WTC11 (cell line): Measurements from ENCODE around the gene CADM2.

Experiments
- CTCF ChIP-seq: fragments of 200-600 bp; IDR thresholded peaks from 2 replicates; pipeline ENCODE4 v1.8.0; 2022; ENCODE audit warnings: antibody characterized with exemption
- ELF4 ChIP-seq: sonication (generic); formaldehyde crosslinking; IDR thresholded peaks from 2 replicates; pipeline ENCODE4 v1.8.1; 2022; ENCODE audit warnings: low read depth, mild to moderate bottlenecking, moderate library complexity, missing genetic modification reagents
- NR2C2 ChIP-seq: sonication (generic); formaldehyde crosslinking; IDR thresholded peaks from 2 replicates; pipeline ENCODE4 v1.8.0; 2022; ENCODE audit warnings: mild to moderate bottlenecking, missing genetic modification reagents
- RELA ChIP-seq: sonication (generic); formaldehyde crosslinking; IDR thresholded peaks from 2 replicates; pipeline ENCODE4 v1.8.1; 2022; ENCODE audit warnings: missing genetic modification reagents, mild to moderate bottlenecking, borderline replicate concordance
- TP53 ChIP-seq: sonication (generic); formaldehyde crosslinking; IDR thresholded peaks from 2 replicates; pipeline ENCODE4 v1.8.1; 2023; ENCODE audit warnings: mild to moderate bottlenecking, missing genetic modification reagents
- ZNF512 ChIP-seq: sonication (generic); formaldehyde crosslinking; IDR thresholded peaks from 2 replicates; pipeline ENCODE4 v1.8.1; 2022; ENCODE audit warnings: missing genetic modification reagents, borderline replicate concordance
- ZSCAN18 ChIP-seq: fragments of 250-450 bp; sonication (Bioruptor Pico); IDR thresholded peaks from 2 replicates; pipeline ENCODE4 v2.1.2; 2022; ENCODE audit warnings: mild to moderate bottlenecking, moderate library complexity

GRCh38 chr3:85171976-85172375 lies 213.2 kb downstream of the CADM2 start:
- TF ChIP-seq ZNF512 (CRISPR knock-in tag) (no peak), ELF4 (CRISPR knock-in tag) (no peak), CTCF (no peak), RELA (no peak), TP53 (no peak), NR2C2 (CRISPR knock-in tag) (no peak), ZSCAN18 (CRISPR knock-in tag) (no peak)
